ENCODE results near the gene HMGXB4.

The HMGXB4 gene

DNA sequence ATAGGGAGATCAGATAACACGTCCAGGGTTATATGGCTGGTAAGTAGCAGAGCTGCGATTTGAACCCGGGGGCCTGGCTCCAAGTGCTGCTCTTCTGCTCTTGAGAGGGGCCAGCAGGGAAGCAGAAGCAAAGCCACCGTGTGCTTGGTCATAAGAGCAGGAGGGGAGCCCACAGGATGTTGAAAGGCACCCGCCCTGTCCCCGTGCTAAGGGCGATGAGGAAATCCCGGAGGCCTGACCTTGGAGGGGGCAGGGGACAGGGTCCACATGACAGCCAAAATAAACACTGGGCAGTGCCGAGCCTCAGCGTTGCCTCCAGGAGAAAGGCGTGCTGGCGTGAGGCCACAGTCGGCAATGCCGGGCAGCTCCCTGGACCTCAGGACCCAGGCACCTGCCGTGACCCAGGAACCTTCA is 71.2 kb downstream of the HMGXB4 start:
- peak; percentile 73 for TF ChIP-seq MYC (IDR thresholded peaks at IDR 0.05; ENCODE audit: low read depth, low read length)
- TF ChIP-seq CTCF (IDR thresholded peaks at IDR 0.05; ENCODE audit: low read depth, low read length), result no peak
- peak; percentile 61; the same call in 1 of the 2 replicates for TF ChIP-seq MAX (IDR thresholded peaks at IDR 0.05; ENCODE audit: low read depth, low read length)
- TF ChIP-seq POLR2A (IDR thresholded peaks at IDR 0.05; ENCODE audit: extremely low read depth, insufficient read length), result no peak
- DNase-seq (ENCODE audit: low read depth), result peak; percentile 88
- no peak overlapping the region for H3K4me3 ChIP-seq (ENCODE audit: low read depth, low read length)

GRCh38 chr22:35329114-35329847 is 72.0 kb downstream of the HMGXB4 start:
- H3K4me3 ChIP-seq (ENCODE audit: low read depth, low read length), result no peak overlapping the region
- TF ChIP-seq CTCF (IDR thresholded peaks at IDR 0.05; ENCODE audit: low read depth, low read length) (no peak), MYC (IDR thresholded peaks at IDR 0.05; ENCODE audit: low read depth, low read length) (no peak), POLR2A (IDR thresholded peaks at IDR 0.05; ENCODE audit: extremely low read depth, insufficient read length) (no peak), MAX (IDR thresholded peaks at IDR 0.05; ENCODE audit: low read depth, low read length) (no peak)
- DNase-seq (ENCODE audit: low read depth), result peak; percentile 49

DNA sequence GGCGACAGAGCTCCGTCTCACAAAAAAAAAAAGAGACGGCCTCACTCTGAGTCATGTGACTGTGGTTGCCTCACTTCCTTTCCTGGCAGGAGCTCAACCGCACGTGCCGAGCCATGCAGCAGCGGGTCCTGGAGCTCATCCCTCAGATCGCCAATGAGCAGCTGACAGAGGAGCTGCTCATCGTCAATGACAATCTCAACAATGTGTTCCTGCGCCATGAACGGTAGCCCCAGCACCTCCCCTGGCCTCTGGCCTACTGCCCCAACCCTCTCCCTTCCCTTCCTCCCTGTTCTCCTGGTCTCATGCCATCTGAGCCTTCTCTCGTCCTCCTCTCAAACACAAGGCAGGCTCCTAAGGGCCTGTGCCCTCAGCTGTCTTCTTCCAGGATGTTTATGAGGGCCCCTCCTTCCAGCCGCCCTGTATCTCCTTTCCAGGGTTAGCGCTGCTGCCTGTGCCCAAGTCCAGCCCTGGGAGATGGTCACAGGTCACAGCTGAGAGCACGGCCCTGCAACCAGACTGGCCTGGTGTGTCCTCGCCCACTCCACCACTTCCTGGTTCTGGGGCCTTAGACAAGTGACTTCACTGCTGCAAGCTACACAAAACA is 73.1 kb downstream of the HMGXB4 start:
- peak; percentile 96 for DNase-seq (ENCODE audit: low read depth)
- TF ChIP-seq CTCF (IDR thresholded peaks at IDR 0.05; ENCODE audit: low read depth, low read length), result no peak
- peak; percentile 95 for TF ChIP-seq MYC (IDR thresholded peaks at IDR 0.05; ENCODE audit: low read depth, low read length)
- TF ChIP-seq MAX (IDR thresholded peaks at IDR 0.05; ENCODE audit: low read depth, low read length), result peak; percentile 96
- TF ChIP-seq POLR2A (IDR thresholded peaks at IDR 0.05; ENCODE audit: extremely low read depth, insufficient read length), result no peak
- peak overlapping the region; percentile 42 for H3K4me3 ChIP-seq (ENCODE audit: low read depth, low read length)

- H3K4me3 ChIP-seq (ENCODE audit: low read depth, low read length), result no peak overlapping the region
- DNase-seq (ENCODE audit: low read depth), result no peak
- TF ChIP-seq CTCF (IDR thresholded peaks at IDR 0.05; ENCODE audit: low read depth, low read length), result no peak
- no peak for TF ChIP-seq POLR2A (IDR thresholded peaks at IDR 0.05; ENCODE audit: extremely low read depth, insufficient read length)
- TF ChIP-seq MYC (IDR thresholded peaks at IDR 0.05; ENCODE audit: low read depth, low read length), result no peak
- no peak for TF ChIP-seq MAX (IDR thresholded peaks at IDR 0.05; ENCODE audit: low read depth, low read length)
Observed at GRCh38 chr22:35332278-35332677, 75.0 kb downstream of the HMGXB4 start.

- no peak for DNase-seq (ENCODE audit: low read depth)
- TF ChIP-seq MYC (IDR thresholded peaks at IDR 0.05; ENCODE audit: low read depth, low read length), result no peak
- no peak overlapping the region for H3K4me3 ChIP-seq (ENCODE audit: low read depth, low read length)
Observed at GRCh38 chr22:35333220-35333619, 75.9 kb downstream of the HMGXB4 start.

- DNase-seq (ENCODE audit: low read depth), result peak; percentile 90
- TF ChIP-seq POLR2A (IDR thresholded peaks at IDR 0.05; ENCODE audit: extremely low read depth, insufficient read length) (no peak), MYC (IDR thresholded peaks at IDR 0.05; ENCODE audit: low read depth, low read length) (peak; percentile 92), MAX (IDR thresholded peaks at IDR 0.05; ENCODE audit: low read depth, low read length) (peak; percentile 95)
- no peak overlapping the region for H3K4me3 ChIP-seq (ENCODE audit: low read depth, low read length)
Observed at GRCh38 chr22:35334004-35334403, 76.7 kb downstream of the HMGXB4 start.

All from NB4 (cell line).